Heart left ventricle (tissue), 16 donors: ENCODE data around the gene AKR7A2. TPM values are rescaled to one million over a fixed set of nuclear protein-coding genes. Genes with fewer than 3 reads are reported as not detected.

ENCODE experiments used
- ATAC-seq, 4 donors: fragments of 200-7000 bp; cut with Tn5 transposase; one replicate each; pipeline ENCODE4 v1.9.1; 2020 to 2022; ENCODE audit warnings: moderate library complexity in 4 of 4, mild to moderate bottlenecking in 3 of 4, moderate number of reproducible peaks in 1 of 4
- DNase-seq, 5 donors: peaks; one replicate each; pipeline ENCODE4 v3.0.0-alpha.2; 2020
- H3K27ac ChIP-seq, 12 donors: fragments of 200-600 bp; sonication (generic) in 4 of 12; one replicate each; pipeline versions ENCODE4 v1.5.0 to v1.8.0; 2016 to 2022; ENCODE audit warnings: mild to moderate bottlenecking in 2 of 12
- H3K27me3 ChIP-seq, 9 donors: fragments of 200-600 bp; sonication (generic) in 2 of 9; one replicate each; pipeline versions ENCODE4 v1.5.1 to v1.8.0; 2016 to 2022; ENCODE audit warnings: mild to moderate bottlenecking in 3 of 9
- H3K36me3 ChIP-seq, 9 donors: fragments of 200-600 bp; sonication (generic) in 2 of 9; one replicate each; pipeline versions ENCODE4 v1.5.0 to v1.8.0; 2018 to 2022; ENCODE audit warnings: mild to moderate bottlenecking in 2 of 9
- H3K4me1 ChIP-seq, 12 donors: fragments of 200-600 bp; sonication (generic) in 4 of 12; one replicate each; pipeline versions ENCODE4 v1.5.0 to v1.8.0; 2016 to 2022; ENCODE audit warnings: mild to moderate bottlenecking in 3 of 12
- H3K4me3 ChIP-seq, 12 donors: fragments of 200-600 bp; sonication (generic) in 4 of 12; one replicate each; pipeline versions ENCODE4 v1.5.0 to v1.8.0; 2017 to 2022; ENCODE audit warnings: mild to moderate bottlenecking in 9 of 12, moderate library complexity in 4 of 12
- H3K9me3 ChIP-seq, 12 donors: fragments of 200-600 bp; sonication (generic) in 4 of 12; one replicate each; pipeline versions ENCODE4 v1.5.0 to v1.8.0; 2016 to 2022; ENCODE audit warnings: mild to moderate bottlenecking in 1 of 12
- CTCF ChIP-seq, 12 donors: fragments of 200-600 bp; sonication (generic) in 4 of 12; IDR thresholded peaks; one replicate each; pipeline versions ENCODE4 v1.5.0 to v1.8.0; 2018 to 2022; ENCODE audit warnings: antibody characterized with exemption in 12 of 12, mild to moderate bottlenecking in 5 of 12
- POLR2A ChIP-seq, 2 donors: fragments of 450-650 bp; IDR thresholded peaks; one replicate each; pipeline ENCODE4 v1.6.1; 2017; ENCODE audit warnings: antibody characterized with exemption in 2 of 2, mild to moderate bottlenecking in 2 of 2, moderate library complexity in 2 of 2
- WGBS, 4 donors: extraction: QIAGEN DNeasy Blood & Tissue Kit in 2 of 4; methylation state at CpG; one replicate each; pipeline versions ENCODE4 v1.1.5 to v1.1.7; 2013 to 2018; 5-methylcytosine and 5-hydroxymethylcytosine counted together
- intact Hi-C, 10 donors: fragments of 100-400 bp; cut with DNase I; formaldehyde crosslinking; loops; one replicate each; pipeline versions ENCODE4 v1.11.1 to v1.14.2; 2022
- polyA plus RNA-seq, 2 donors: library from polyadenylated mRNA; stranded (reverse); fragments of 200-250 nt; gene quantifications; one replicate each; pipeline ENCODE4 v1.2.3, GENCODE V29; 2013
- total RNA-seq, 9 donors: library from RNA; depleted of rRNA in 2 of 9; stranded (reverse); fragments of >200 nt in 2 of 9; fragmentation: NEBNext Ultra II Directional in 3 of 9; extraction: Animal tissue kit (Norgen Biotek cat#: 25700) in 3 of 9; gene quantifications; one replicate each; pipeline versions ENCODE4 v1.1.0 to v1.2.4, GENCODE V29; 2016 to 2023
- donor health status: ischemic (EF 13 %, LVEDD 7.1; RV severe dilation, severe dysfunction).
- donor health status: healthy with polysubstance abuse.
- donor health status: DM: no; HTN: yes; CAD: no.
- donor health status: DM: no; HTN: no; CAD: no.
- donor health status: ischemic (EF 25% LVEDD 6.9; RV normal size, moderate dysfunction).
- donor health status: ischemic (EF 25% LVEDD 5.7; RV mildly dilated, moderate dysfunction).
- donor health status: healthy.
- donor health status: DM: yes; HTN: yes; CAD: no.
- donor health status: ischemic (EF 35%, LVEDD 5.7; RV mildly dilated, moderate dysfunction).
- donor health status: nonischemic (EF 11% LVEDD 7.7; RV severe dilation, severe dysfunction).
- donor health status: DM: yes; HTN: yes; CAD: no.
- donor health status: PGD.
- donor health status: ischemic (EF 29% LVEDD 5.4; RV normal size, mild dysfunction).
- donor health status: nonischemic (EF 23%, LVEDD 6.1; RV moderate dilation, normal function).

AKR7A2 gene
- total and polyA plus RNA-seq, 11 donors = 13.8 to 97.5 (median 41.9) TPM

GRCh38 chr1:19360016-19360415 lies 48.1 kb upstream of the AKR7A2 start:
- DNase-seq (no peak), ATAC-seq (no peak)
- H3K4me3 ChIP-seq = no peak overlapping the region
- H3K27ac ChIP-seq = no peak overlapping the region
- intact Hi-C loops = no loop called here
- no peaks in the 10 kb centered on the region for H3K27me3 ChIP-seq
- TF ChIP-seq CTCF (IDR thresholded peaks at IDR 0.05) (no peak), POLR2A (IDR thresholded peaks at IDR 0.05) (no peak)
- WGBS, 4 donors = 56 to 68% (median 62%) methylated on average over 6 of the region's 6 CpGs
- H3K4me1 ChIP-seq = peaks cover 0 to 29% (median 10%) of the 10 kb centered on the region in 12 donors
- H3K36me3 ChIP-seq = peaks cover 0 to 71% (median 29%) of the 10 kb centered on the region in 9 donors
- no peaks in the 10 kb centered on the region for H3K9me3 ChIP-seq

- H3K4me1 ChIP-seq = peaks cover 0 to 29% (median 11%) of the 10 kb centered on the region in 12 donors
- intact Hi-C loops = no loop called here
These were observed 47.4 kb upstream of the AKR7A2 start for GRCh38 chr1:19359357-19359756.

GRCh38 chr1:19358710-19359109 lies 46.8 kb upstream of the AKR7A2 start:
- DNase-seq = no peak
- Histone ChIP-seq H3K27me3 (no peaks in the 10 kb centered on the region), H3K27ac (no peak overlapping the region), H3K4me1 (peaks cover 0 to 25% (median 10%) of the 10 kb centered on the region in 12 donors), H3K36me3 (peaks cover 0 to 72% (median 39%) of the 10 kb centered on the region in 9 donors), H3K9me3 (no peaks in the 10 kb centered on the region), H3K4me3 (no peak overlapping the region)
- intact Hi-C loops = no loop called here
- TF ChIP-seq CTCF (IDR thresholded peaks at IDR 0.05) (no peak), POLR2A (IDR thresholded peaks at IDR 0.05) (no peak)
- 89 to 92% (median 92%) methylated on average over 7 to 8 of the region's 8 CpGs for WGBS, 4 donors
- no peak for ATAC-seq

More at GRCh38 chr1:19359357-19359756, 47.4 kb upstream of the AKR7A2 start:
- DNase-seq (no peak), ATAC-seq (no peak)
- peaks cover 0 to 71% (median 33%) of the 10 kb centered on the region in 9 donors for H3K36me3 ChIP-seq
- H3K9me3 ChIP-seq = no peaks in the 10 kb centered on the region
- no peak for TF ChIP-seq POLR2A (IDR thresholded peaks at IDR 0.05)
- no peak for TF ChIP-seq CTCF (IDR thresholded peaks at IDR 0.05)
- WGBS, 4 donors = 87 to 90% (median 90%) methylated on average over 11 of the region's 11 CpGs
- no peaks in the 10 kb centered on the region for H3K27me3 ChIP-seq
- H3K4me3 ChIP-seq = no peak overlapping the region
- H3K27ac ChIP-seq = no peak overlapping the region

- no peaks in the 10 kb centered on the region for H3K9me3 ChIP-seq
- no peak for TF ChIP-seq POLR2A (IDR thresholded peaks at IDR 0.05)
- TF ChIP-seq CTCF (IDR thresholded peaks at IDR 0.05) = no peak
- H3K36me3 ChIP-seq = peaks cover 0 to 72% (median 52%) of the 10 kb centered on the region in 9 donors
- no peak overlapping the region for H3K27ac ChIP-seq
- DNase-seq (no peak), ATAC-seq (no peak)
- peaks cover 0 to 20% (median 8%) of the 10 kb centered on the region in 12 donors for H3K4me1 ChIP-seq
- H3K4me3 ChIP-seq = no peak overlapping the region
- no peaks in the 10 kb centered on the region for H3K27me3 ChIP-seq
- 90 to 92% (median 91%) methylated on average over 12 to 13 of the region's 13 CpGs for WGBS, 4 donors
- intact Hi-C loops = no loop called here
These were observed 45.5 kb upstream of the AKR7A2 start for GRCh38 chr1:19357299-19357986.
